HG02610 (cell line): ENCODE measurements around the gene BAK1.
"Not testable (repeated sequence)": the region's sequence is repeated elsewhere in the genome, so short reads cannot be mapped to it uniquely, and the experiment has no call there.

Source experiments
- ATAC-seq: cut with Tn5 transposase; IDR thresholded peaks from one replicate; pipeline ENCODE4 v1.9.1; 2021; ENCODE audit warnings: mild to moderate bottlenecking, moderate library complexity; ENCODE audit not compliant: unreplicated experiment

BAK1 gene

GRCh38 chr6:33557376-33557775 lies 22.7 kb downstream of the BAK1 start:
- ATAC-seq: no peak

DNA sequence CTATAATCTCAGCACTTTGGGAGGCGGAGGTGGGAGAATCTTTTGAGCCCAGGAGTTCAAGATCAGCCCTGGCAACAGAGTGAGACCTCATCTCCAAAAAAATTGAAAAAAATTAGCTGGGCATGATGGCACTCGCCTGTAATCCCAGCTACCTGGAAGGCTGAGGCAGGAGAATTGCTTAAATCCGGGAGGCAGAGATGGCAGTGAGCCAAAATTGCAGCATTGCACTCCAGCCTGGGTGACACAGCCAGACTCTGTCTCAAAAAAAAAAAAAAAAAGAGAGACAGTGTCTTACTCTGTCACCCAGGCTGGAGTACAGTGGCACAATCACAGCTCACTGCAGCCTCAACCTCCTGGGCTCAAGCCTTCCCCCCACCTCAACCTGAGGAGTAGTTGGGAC lies 27.2 kb downstream of the BAK1 start:
- ATAC-seq: not testable (repeated sequence)

DNA sequence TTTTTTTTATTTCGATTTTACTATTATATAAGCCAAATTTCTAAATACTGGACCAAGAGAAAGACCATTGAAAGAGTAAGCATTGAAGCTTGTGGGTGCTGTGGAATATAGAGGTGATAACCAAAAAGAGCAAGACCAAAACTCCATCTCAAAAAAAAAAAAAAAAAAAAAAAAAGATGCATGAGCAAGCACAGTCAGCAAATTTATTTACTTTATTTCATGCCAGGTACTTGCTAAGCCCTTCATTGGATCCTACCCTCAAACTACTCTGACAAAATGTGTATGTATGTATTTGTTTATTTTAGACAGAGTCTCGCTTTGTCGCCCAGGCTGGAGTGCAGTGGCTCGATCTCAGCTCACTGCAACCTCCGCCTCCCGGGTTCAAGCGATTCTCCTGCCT lies 27.8 kb downstream of the BAK1 start:
- no peak for ATAC-seq

- ATAC-seq: no peak
Observed at GRCh38 chr6:33551538-33551937, 28.5 kb downstream of the BAK1 start.

DNA sequence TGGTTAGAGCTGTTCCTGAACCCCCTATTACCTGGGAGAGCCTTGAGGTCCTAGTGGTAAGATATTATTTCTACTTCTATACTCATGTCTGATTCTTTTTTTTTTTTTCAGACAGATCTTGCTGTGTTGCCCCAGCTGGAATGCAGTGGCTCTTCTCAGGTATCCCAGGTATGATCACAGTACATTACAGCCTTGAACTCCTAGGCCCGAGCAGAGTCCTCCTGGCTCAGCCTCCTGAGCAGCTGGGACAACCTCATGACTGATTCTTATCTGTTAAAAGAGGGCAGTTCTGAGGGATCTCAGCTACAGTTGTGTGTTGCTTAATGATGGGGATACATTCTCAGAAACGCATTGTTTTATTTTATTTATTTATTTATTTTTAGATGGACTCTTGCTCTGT lies 30.2 kb downstream of the BAK1 start:
- ATAC-seq: no peak

- ATAC-seq: no peak
Observed at GRCh38 chr6:33549196-33549595, 30.9 kb downstream of the BAK1 start.

GRCh38 chr6:33547499-33547898 lies 32.6 kb downstream of the BAK1 start:
- no peak for ATAC-seq

DNA sequence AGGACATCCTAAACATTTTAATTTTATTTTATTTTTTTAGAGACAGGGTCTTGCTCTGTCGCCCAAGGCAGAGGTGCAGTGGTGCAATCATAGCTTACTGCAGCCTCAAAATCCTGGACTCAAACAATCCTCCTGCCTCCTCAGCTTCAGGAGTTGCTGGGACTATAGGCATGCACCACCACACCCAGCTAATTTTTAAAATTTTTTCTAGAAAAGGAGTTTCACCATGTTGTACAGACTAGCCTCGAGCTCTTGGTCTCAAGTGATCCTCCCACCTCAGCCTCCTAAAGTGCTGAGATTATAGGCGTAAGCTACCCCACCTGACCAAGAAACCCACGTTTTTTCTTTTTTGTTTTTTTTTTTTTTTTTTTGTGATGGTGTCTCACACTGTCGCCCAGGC lies 33.3 kb downstream of the BAK1 start:
- ATAC-seq: no peak

GRCh38 chr6:33545292-33545691 lies 34.8 kb downstream of the BAK1 start:
- ATAC-seq: not testable (repeated sequence)

DNA sequence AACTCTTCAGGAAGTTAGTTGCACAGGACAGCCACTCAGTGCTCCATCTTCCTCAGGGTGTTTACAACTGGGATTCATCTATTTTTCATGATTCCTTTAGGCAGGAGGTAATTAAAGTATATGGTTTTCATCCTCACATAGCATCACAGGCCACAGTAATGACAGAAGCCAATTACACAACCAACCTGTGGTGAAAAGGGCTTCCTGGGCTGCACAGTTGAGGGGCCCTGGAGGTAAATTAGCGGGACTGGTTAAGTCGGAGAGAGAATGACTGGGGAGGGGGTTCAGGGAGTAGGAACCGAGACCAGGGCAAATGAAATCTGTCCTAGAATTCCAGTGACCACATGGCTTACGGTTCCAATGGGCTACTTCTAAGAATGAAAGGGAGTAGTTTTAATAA lies 37.0 kb downstream of the BAK1 start:
- ATAC-seq: no peak

- ATAC-seq: no peak
Observed at GRCh38 chr6:33540768-33541167, 39.3 kb downstream of the BAK1 start.

DNA sequence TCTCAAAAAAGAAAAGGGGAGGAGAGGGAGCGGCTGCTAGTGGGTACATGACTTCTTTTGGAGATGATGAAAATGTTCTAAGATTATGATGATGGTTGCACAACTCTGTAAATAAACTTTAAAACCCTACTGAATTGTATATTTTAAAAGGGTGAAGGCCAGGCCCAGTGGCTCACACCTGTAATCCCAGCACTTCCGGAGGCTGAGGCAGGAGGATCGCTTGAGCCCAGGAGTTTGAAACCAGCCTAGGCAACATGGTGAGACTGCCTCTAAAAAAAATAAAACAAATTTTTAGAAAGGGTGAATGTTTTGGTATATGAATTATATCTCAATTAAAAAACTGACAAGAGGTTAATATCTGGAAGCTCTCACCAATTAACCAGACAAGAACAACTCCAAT lies 45.4 kb downstream of the BAK1 start:
- ATAC-seq: no peak

- not testable (repeated sequence) for ATAC-seq
Observed at GRCh38 chr6:33533163-33533869, 46.8 kb downstream of the BAK1 start.

DNA sequence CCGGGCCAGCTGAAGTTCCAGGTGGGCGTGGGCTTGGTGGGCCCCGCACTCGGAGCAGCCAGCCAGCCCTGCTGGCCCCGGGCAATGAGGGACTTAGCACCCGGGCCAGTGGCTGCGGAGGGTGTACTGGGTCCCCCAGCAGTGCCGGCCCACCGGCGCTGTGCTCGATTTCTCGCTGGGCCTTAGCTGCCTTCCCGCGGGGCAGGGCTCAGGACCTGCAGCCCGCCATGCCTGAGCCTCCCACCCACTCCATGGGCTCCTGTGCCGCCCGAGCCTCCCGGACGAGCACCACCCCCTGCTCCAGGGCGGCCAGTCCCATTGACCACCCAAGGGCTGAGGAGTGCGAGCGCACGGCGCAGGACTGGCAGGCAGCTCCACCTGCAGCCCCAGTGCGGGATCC lies 47.6 kb downstream of the BAK1 start:
- ATAC-seq: not testable (repeated sequence)

DNA sequence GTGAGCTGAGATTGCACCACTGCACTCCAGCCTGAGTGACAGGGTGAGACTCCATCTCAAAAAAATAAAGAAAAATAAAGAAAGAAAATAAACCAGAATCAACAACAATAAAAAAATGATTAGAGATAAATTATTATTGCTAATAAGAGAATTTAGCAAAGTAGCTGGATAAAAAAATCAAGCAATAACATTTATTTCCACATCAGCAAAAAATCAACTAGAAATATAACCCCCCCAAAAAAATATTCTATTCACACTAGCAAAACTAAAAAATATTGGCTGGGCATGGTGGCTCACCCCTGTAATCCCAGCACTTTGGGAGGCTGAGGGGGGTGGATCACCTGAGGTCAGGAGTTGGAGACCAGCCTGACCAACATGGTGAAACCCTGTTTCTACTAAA lies 49.5 kb downstream of the BAK1 start:
- not testable (repeated sequence) for ATAC-seq
